ENCODE data around the gene RNF208. TPM values are rescaled to one million over a fixed set of nuclear protein-coding genes. Genes with fewer than 3 reads are reported as not detected.

Gene RNF208
- total RNA-seq, 1 experiment from 2014 or later: 38.0 TPM

DNA sequence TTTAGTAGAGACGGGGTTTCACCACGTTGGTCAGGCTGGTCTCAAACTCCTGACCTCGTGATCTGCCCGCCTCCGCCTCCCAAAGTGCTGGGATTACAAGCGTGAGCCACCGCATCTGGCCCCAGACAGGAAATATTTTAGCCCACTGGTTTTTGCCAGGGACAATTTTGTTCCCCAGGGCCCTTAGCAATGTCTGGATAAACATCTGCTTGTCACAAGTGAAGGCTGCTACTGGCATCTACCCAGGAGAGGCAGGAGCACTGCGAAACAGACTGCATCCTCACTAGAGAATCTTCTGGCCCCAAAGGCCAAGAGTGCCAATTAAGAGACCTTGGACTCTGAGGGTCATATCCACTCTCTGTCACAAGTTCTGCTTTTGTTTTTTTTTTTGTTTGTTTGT, 19.1 kb downstream of the RNF208 start:
- intact Hi-C loops (cut with micrococcal nuclease; ENCODE audit: unreplicated experiment): no loop called here
- no peak for DNase-seq
- POLR2A ChIA-PET (ENCODE audit: unreplicated experiment): interaction anchor here (0.7 kb wide), 2 partner anchors 34 to 51 kb away, joined by 15 to 16 read pairs; no protein-coding TSS in a partner anchor
- Histone ChIP-seq H3K4me2 (no peak overlapping the region), H3F3A (ENCODE audit: insufficient read depth, low read depth) (peaks cover 32% of the 10 kb centered on the region; the same call in 1 of the 2 replicates), H3K4me1 (replicated peaks; ENCODE audit: insufficient read depth) (peaks cover 44% of the 10 kb centered on the region), H2AFZ (no peak overlapping the region), H3K27me3 (ENCODE audit: insufficient read depth, low read depth) (no peaks in the 10 kb centered on the region), H4K20me1 (ENCODE audit: insufficient read depth) (peaks cover 12% of the 10 kb centered on the region), H3K4me3 (no peak overlapping the region), H3K9me3 (ENCODE audit: insufficient read depth, low read depth) (no peaks in the 10 kb centered on the region), H3K9me2 (ENCODE audit: insufficient read depth) (no peaks in the 10 kb centered on the region), H3K36me3 (ENCODE audit: low read depth) (no peaks in the 10 kb centered on the region), H3K27ac (no peak overlapping the region), H3K79me2 (ENCODE audit: low read depth) (peaks cover 81% of the 10 kb centered on the region)
- no TSS peak for BruUV-seq (replicated peaks)
- CTCF ChIA-PET: no interaction called here
- no peak for TF ChIP-seq EZH2 (IDR thresholded peaks at IDR 0.05; ENCODE audit: low read depth)
- TF ChIP-seq, protein P1, sequence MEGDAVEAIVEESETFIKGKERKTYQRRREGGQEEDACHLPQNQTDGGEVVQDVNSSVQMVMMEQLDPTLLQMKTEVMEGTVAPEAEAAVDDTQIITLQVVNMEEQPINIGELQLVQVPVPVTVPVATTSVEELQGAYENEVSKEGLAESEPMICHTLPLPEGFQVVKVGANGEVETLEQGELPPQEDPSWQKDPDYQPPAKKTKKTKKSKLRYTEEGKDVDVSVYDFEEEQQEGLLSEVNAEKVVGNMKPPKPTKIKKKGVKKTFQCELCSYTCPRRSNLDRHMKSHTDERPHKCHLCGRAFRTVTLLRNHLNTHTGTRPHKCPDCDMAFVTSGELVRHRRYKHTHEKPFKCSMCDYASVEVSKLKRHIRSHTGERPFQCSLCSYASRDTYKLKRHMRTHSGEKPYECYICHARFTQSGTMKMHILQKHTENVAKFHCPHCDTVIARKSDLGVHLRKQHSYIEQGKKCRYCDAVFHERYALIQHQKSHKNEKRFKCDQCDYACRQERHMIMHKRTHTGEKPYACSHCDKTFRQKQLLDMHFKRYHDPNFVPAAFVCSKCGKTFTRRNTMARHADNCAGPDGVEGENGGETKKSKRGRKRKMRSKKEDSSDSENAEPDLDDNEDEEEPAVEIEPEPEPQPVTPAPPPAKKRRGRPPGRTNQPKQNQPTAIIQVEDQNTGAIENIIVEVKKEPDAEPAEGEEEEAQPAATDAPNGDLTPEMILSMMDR (conservative IDR thresholded peaks at IDR 0.05): no peak

DNA sequence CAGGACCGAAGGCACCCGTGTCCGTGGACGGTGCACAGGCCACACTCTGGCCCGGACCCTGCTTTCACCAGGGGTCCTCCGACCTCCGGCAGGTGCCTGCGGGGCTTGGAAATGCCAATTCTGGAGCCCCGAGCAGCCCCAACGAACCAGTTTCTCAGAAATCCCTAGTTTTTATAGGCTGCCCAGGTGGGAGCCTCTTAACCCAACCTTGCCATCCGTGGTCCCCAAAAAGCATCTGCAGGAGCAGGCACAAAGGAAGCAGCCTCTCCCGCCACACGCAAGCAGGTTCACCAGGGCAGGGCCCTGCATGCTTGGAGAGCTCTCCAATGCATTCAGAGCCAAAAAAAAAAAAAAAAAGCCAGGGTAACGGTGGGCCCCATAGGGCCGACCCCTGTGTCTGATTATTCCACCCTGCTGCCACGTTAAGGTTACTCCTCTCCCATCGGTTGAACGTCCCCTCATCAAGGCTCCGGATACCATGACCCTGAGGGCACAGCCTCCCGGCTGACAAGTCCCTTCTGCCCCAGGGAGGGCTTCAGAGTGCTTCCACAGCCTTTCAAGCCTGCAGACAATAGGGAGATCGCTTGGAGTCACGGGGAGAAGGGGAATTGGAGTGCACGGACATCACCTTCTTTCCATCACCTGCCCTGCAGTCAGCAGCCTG, 20.7 kb downstream of the RNF208 start:
- Histone ChIP-seq H3K79me2 (ENCODE audit: low read depth) (peaks cover 81% of the 10 kb centered on the region), H3K27me3 (ENCODE audit: insufficient read depth, low read depth) (no peaks in the 10 kb centered on the region), H3K36me3 (ENCODE audit: low read depth) (no peaks in the 10 kb centered on the region), H3K4me3 (peak overlapping the region; percentile 81), H3K9me3 (ENCODE audit: insufficient read depth, low read depth) (no peaks in the 10 kb centered on the region), H3K4me1 (replicated peaks; ENCODE audit: insufficient read depth) (peaks cover 55% of the 10 kb centered on the region), H4K20me1 (ENCODE audit: insufficient read depth) (peaks cover 28% of the 10 kb centered on the region), H3F3A (ENCODE audit: insufficient read depth, low read depth) (peaks cover 36% of the 10 kb centered on the region; the same call in 1 of the 2 replicates), H3K9me2 (ENCODE audit: insufficient read depth) (no peaks in the 10 kb centered on the region), H2AFZ (no peak overlapping the region), H3K4me2 (peak overlapping the region; percentile 98), H3K27ac (no peak overlapping the region)
- BruUV-seq (replicated peaks): no TSS peak
- DNase-seq: no peak
- intact Hi-C loops (cut with micrococcal nuclease; ENCODE audit: unreplicated experiment): loop anchor here (2.0 kb wide), 1 partner anchor 15 kb away; a partner anchor contains a TSS
- ChIA-PET POLR2A (ENCODE audit: unreplicated experiment) (interaction anchor here (0.6 to 1.0 kb wide), 10 partner anchors 12 to 471 kb away, joined by 3 to 20 read pairs (median 5); partner anchors contain the start of genes ANAPC2, CYSRT1, RNF224 and SSNA1), CTCF (interaction anchor here (0.5 to 0.9 kb wide), 6 partner anchors 13 to 82 kb away, joined by 3 to 11 read pairs (median 6); partner anchors contain the start of genes ANAPC2, RNF224 and SSNA1)
- TF ChIP-seq, protein P1 (conservative IDR thresholded peaks at IDR 0.05): no peak
- no peak for TF ChIP-seq EZH2 (IDR thresholded peaks at IDR 0.05; ENCODE audit: low read depth)

DNA sequence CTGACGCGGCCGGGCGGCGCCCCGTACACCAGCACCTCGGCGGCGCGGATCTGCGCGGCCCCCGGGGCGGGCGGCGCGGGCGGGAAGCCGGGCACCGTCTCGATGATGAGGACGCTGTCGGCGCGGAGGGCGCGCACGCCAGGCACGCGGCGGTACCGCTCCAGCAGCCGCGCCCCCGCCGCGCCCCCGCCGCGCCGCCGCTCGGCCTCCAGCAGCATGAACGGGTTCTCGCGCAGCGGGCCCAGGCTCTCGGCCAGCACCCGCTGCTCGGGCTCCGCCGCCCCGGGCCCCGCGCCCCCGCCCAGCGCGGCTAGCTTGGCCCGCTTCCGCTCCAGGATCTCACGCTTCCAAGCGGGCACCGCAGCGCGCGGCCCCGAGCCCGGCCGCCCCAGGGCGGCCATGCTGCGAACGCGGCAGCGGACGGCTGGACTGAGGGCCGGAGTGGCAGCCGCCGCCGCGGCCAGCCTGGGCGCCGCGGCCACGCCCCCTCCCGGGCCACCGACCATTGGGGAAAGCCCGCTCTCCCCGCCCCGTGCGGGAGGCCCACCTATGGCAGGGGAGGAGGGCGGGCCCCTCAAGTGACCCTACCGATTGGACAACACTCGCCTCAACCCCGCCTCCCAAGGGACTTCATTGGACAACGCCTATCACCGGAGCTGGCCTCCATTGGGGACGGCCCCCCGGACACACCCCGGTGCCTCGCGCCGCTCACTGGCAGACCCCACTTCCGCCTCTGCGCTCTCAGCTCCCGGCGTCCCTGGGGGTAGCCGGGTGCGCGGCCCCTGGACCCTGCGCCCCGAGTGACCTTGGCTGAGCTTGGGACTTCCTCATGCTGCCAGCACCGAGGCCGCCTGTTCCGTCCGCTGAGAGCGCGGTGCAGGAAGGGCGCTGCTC, 21.5 kb downstream of the RNF208 start, which contains the start of gene TPRN:
TSS of gene TPRN (minus strand) at position 431 of the 894 bp plus-strand sequence. CDS start at position 401, 30 bp downstream.
- intact Hi-C loops (cut with micrococcal nuclease; ENCODE audit: unreplicated experiment): loop anchor here (1.0 to 2.0 kb wide), 2 partner anchors 11 to 16 kb away; a partner anchor contains a TSS
- ChIA-PET CTCF (interaction anchor here (0.6 to 0.9 kb wide), 5 partner anchors 12 to 81 kb away, joined by 3 to 9 read pairs (median 5); partner anchors contain the start of genes ANAPC2, RNF224 and SSNA1), POLR2A (ENCODE audit: unreplicated experiment) (interaction anchor here (0.6 to 1.0 kb wide), 10 partner anchors 12 to 470 kb away, joined by 3 to 20 read pairs (median 5); partner anchors contain the start of genes ANAPC2, CYSRT1, RNF224 and SSNA1)
- no TSS peak for BruUV-seq (replicated peaks)
- Histone ChIP-seq H3K4me2 (peak within 1 kb of the TSS; percentile 98), H3K27me3 (ENCODE audit: insufficient read depth, low read depth) (no peaks in the 10 kb centered on the region), H3K79me2 (ENCODE audit: low read depth) (peaks cover 78% of the 10 kb centered on the region), H4K20me1 (ENCODE audit: insufficient read depth) (peaks cover 35% of the 10 kb centered on the region), H3K4me1 (replicated peaks; ENCODE audit: insufficient read depth) (peaks cover 61% of the 10 kb centered on the region), H3K4me3 (peak within 1 kb of the TSS; percentile 81), H3K9me3 (ENCODE audit: insufficient read depth, low read depth) (no peaks in the 10 kb centered on the region), H3K27ac (no peak within 1 kb of the TSS), H2AFZ (no peak within 1 kb of the TSS), H3F3A (ENCODE audit: insufficient read depth, low read depth) (peaks cover 42% of the 10 kb centered on the region; the same call in 1 of the 2 replicates), H3K9me2 (ENCODE audit: insufficient read depth) (no peaks in the 10 kb centered on the region), H3K36me3 (ENCODE audit: low read depth) (no peaks in the 10 kb centered on the region)
- peak; percentile 97 to 100 for DNase-seq
- TF ChIP-seq EZH2 (IDR thresholded peaks at IDR 0.05; ENCODE audit: low read depth): no peak
- TF ChIP-seq, protein P1 (conservative IDR thresholded peaks at IDR 0.05): no peak
